CD4-positive, alpha-beta T cell treated with Interleukin-12 subunit alpha and Interleukin-12 subunit beta, for 1 hour (primary cell): Measurements from ENCODE around the gene VSX1.
A peak's percentile ranks its signal among the peaks of the same experiment; 100 is the strongest.

ENCODE experiments used
- DNase-seq: peaks from one replicate; pipeline ENCODE4 v3.0.0-alpha.2; 2020

VSX1 gene

DNA sequence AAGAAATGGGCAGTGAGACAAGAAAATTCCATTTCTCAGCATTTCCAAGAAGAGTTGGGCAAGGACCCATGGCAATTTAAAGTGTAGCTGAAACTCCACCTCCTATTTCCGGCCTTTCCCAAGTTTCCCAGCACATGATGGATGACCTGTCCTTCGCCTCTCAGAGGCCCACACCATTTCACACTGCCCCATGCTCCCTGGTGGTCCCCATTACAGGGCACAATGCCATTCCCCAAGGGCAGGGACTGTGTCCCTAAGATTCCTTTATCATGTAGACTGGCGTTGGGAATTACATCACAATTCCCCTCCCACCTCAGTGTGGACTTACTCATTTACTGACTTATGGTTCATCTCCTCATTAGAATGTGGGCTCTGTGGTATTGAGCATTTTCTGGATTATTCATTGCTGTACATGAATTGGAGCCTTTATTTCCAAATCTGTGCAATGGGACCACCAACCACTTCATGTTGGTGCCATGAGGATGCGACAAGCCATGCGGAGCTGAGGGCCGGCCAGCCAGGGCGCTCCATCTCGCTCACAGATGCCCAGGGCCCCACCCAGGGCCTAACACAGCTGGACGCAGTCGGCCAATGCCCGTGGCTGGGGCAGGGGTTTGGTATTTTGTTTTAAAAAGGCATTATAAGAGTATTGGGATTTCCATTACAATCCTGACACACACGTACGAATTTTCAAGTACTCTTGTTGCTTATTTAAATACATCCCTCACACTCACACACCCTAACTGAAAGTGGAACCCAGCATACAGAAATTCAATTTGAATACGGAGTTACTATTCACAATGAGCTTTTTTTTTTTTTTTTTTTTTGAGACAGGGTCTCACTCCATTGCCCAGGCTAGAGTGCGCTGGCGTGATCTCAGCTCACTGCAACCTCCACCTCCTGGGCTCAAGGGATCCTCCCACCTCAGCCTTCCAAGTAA, 29.4 kb downstream of the VSX1 start:
- DNase-seq = no peak

DNA sequence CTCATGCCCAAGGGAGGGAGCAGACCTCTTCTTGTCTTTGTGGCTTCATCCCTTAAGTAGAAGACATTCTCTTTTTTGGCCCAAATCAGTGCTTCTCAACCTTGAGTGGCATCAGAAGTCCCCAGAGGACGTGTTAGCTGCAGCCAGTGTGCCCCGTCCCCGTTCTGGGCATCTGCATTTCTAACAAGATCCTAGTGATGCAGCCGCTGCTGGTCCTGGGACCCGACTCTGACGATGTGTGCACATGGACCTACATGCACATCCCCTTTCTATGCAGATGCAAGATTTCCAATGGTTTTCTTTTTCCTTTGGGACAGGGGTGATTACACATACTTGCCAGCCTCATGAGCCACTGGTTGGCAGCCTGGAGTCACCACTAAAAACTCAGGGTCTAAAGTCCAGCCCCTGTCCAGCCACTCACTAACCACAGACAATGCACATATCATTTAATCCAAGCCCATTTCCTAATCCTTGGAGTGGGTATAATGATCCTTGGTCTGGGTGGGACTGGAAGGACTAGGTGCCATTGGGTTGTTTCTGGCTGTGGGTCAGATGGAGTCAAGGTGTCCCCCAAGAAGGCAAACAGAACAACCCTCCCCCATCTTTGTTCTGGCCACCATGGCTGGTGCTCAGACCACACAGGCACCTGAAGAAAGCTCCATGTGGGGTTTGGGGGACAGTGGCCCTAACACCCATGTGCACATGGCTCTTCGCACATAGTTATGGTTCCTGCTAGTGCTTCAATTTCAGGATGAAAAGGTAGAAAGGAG, 30.4 kb downstream of the VSX1 start:
- no peak for DNase-seq

DNA sequence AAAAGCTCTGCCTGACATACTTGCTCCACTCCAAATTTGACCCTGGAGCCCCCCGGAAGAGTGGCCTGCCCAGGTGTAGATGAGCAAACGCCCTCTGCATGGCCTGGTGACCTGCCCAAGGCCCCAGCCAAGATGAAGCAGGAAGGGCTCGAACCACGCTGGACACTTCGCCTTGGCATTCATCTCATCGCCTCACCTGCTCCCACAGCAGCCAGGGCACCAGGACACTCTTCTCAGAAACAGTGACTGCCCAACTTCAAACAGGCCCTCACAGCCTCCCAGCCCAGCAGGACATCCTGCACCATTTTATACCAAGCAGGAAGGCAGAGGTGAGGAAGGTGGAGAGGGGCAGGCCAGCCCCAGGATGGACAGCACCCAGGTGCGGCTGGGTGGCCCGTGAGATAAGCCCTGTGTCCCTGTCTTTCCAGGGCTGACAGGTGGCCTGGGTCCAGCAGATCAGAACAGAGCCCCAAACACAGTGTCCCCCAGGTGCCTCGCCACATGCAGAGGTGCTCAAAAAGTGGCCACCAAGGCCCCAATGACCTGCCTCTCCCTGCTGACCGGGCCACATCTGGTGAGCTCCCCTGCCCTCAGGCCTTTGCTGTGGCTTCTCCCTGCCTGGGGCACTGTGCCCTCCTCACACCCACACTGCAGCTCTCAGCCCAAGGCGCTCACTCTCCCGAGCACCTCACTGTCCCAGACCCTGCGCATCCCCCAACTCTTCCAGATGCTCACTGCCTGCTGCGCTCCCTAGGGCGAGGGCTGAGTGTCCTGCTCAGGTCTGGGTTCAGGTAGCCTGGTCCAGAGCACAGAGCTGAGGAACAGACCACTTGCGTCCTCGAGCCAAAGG, 31.2 kb downstream of the VSX1 start:
- no peak for DNase-seq

DNA sequence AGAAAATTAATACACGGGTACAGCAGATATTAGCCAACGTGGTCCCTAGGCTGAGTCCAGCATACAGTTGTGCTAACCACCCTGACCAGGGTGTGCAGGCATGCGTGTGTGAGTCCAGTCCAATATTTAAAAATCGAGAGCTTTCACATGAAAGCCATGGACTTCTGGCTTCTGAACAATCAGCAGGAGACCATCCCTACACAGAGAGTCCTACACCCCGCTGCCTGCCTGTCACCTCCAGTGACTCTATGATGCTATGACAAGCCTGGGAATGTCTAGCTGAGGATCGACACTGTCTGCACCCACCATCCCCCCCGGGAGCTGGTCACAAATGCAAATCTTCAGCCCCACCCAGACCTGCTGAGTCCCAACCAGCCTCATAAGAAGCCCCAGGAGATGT, 31.9 kb downstream of the VSX1 start:
- no peak for DNase-seq

DNA sequence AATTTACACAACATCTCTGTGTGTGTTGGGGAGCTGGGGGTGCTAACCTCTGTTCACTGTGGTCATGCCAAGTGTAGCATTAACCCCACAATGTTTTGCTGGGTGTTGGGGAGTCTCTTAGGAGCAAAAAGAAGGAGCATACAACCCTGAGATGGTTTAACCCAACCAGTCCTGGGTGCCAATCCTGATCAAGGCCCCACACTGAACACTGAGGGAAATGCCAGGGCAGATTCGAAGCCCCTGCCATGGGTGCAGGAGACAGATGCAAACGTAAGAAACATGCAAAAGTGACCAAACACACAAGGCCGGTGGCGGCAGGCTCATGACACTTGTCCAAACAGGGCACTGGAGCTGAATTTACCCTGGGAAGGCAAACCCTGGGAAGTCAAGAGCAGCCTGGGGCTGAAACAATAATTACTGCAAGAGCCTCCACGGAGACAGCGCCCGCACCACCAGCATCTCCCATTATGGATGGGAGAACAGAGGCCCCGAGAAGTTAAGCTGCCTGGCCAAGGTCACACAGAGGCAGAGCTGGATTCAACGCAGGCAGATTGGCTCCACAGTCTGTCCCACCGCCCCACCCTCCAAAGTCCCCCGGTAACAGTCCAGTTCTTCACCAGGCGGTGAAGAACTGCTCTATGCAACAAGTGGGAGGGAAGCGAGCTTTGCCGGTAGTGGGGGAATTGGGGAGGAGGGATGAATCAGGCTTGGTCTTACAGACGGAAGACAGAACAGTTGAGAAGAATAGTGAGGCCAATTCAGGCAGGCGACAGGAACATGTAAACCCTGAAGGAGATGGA, 32.5 kb downstream of the VSX1 start:
- no peak for DNase-seq

DNA sequence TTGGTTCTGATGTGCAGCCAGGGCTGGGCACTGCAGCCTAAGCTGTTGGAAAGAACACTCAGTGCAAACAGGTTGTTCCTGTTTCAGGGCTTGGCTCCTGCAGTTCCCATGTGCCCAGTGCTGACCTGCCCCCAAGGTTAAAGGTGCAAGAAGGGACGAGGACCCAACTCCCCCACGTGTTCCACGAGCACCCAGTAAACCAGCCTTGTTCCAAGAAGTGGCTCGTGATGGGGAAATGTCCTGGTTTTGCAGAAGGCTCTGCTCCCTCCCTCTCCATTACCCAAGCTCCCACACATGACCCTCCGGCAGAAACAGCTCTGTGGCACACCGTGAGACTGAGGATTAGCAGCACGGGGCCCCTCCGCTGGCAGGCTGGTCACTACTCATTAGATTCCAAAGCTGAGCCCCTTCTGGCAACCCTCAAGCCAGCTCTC, 33.4 kb downstream of the VSX1 start:
- no peak for DNase-seq

DNA sequence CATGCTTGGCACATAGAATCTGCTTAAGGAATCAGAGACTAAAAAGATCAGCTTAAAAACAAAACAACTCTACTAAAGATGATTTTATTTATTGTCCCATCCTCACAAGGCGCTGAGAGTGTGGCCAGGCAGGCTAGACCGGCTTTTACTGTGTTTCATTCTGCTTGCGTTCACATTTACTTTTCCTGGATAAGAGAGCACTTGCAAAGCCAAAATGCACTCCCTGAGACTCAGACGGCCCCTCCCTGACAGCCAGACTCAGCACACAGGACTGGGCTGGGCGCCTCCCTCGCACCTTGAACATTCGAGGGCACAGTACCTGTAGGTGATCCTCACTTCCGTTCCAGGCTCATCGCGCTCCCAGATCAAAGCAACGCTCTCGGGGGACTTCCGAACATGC, 34.2 kb downstream of the VSX1 start:
- peak; percentile 30 for DNase-seq

DNA sequence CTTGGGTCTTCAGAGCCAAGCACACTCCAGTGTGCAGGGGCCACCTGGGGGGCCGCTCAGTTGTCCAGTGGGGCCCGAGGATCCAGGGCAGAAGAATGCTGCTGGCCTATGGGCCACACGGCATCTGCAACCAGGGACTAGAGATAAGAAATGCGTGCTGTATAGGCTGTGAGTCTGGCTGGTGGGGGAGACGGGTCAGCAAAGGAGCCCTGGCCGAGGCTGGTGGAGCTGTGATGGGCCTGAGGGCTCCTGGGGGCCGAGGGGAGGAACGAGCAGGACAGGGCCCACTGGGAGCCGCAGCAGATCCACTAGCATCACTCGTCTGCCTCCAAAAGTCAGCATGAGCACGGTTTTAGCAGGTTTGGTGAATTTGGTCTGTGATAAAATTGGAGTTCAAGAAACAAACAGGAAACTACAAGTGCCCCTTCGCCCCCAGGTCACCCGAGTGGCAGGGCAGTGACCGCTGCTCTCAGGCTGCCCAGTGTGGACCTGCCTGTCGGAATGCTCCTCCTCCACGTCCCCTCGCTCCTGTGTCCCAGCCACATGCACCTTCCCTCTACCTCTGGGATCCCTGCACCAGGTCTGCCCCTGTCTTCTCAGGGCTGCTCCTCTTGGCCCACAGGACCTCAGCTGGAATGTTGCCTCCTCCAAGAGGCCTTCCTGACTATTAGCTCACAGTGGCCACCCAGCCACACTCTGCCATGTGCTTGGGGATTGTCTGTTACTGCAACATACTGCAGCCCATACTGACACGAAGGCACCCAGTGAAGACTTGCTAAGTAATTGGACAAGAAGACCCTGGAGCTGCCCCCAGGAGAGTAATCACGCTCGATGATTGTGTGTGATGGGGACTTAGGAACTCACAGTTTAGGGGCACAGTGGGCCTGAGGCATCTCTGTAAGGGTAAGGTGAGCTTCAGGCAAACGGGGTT, 34.9 kb downstream of the VSX1 start:
- DNase-seq = no peak

DNA sequence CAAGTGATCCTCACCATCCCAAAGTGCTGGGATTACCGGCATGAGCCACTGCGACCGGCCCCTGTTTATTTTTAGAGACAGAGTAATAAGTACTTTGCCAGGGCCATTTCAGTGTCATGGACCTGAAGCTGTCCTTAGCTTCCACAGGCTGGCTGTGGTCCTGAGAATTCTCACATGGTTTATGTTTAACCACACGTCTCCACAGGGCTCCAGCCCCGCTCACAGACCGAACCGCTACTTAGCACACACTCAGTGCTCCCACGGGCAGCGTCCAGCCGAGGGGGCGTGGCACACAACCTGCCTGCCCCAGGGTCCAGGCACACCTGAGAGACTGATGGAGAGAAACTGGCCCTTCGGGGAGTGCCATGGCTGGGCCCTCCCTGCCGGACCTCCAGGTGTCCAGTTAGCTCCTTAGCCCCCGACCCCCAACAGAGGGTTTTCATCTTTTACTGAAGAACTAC, 35.7 kb downstream of the VSX1 start:
- no peak for DNase-seq

DNA sequence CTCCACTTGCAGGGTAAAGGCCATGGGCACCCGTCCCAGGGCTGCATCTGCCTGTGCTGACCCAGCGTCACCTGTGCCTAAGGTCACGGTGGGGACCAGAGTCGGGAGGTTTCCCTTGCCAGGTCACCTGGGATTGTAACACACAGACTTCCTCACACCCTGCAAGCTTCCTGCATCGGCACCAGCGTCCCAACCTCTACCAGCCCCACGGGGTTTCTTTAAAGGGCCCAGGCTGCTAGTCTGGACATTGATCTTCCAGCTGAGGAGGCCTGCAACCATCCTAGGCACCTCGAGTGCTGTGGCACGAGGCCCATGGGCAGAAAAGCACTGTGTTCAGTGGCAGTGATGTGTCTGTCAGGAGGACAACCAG, 36.6 kb downstream of the VSX1 start:
- no peak for DNase-seq

DNA sequence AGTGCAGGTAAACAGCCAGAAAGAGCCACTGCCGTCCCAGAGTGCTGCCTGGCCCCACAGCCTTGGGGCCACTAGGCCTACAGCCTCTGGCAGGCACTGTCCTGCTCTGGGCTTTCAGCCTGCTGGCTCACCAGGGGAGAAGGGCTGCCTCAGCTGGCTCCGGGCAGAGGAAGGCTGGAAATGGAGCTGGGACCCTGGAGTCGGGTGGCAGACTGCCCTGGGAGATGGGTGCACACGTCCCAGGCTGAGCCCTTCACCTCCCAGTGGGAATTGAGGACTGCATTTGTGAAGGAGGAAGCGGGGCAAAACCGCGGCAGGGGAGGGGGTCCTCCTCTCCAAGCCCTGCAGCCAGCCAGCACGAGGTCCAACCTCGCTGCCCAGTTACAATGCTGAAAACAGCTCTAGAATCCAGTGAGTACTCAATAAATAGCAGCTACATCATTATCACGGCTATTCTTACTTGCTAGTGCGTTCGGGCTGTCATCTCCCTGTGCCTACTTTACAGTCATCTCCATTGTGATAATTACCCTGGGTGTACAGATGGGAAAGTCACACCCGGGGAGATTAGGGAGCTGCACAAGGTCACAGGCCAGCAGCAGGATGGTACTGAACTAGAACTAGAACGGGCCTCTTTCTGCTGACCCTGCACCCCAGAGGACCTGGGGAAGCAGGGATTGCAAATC, 37.1 kb downstream of the VSX1 start:
- no peak for DNase-seq

DNA sequence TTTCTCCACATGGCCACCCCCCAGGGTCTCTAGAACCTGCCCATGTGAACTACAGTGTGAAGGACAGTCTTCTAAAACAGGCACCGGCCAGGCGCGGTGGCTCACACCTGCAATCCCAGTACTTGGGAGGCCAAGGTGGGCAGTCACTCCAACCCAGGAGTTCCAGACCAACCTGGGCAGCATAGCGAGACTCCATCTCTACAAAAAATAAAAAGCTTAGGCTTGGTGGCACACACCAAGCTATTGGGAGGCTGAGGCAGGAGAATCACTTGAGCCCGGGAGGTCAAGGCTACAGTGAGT, 37.7 kb downstream of the VSX1 start:
- no peak for DNase-seq

DNA sequence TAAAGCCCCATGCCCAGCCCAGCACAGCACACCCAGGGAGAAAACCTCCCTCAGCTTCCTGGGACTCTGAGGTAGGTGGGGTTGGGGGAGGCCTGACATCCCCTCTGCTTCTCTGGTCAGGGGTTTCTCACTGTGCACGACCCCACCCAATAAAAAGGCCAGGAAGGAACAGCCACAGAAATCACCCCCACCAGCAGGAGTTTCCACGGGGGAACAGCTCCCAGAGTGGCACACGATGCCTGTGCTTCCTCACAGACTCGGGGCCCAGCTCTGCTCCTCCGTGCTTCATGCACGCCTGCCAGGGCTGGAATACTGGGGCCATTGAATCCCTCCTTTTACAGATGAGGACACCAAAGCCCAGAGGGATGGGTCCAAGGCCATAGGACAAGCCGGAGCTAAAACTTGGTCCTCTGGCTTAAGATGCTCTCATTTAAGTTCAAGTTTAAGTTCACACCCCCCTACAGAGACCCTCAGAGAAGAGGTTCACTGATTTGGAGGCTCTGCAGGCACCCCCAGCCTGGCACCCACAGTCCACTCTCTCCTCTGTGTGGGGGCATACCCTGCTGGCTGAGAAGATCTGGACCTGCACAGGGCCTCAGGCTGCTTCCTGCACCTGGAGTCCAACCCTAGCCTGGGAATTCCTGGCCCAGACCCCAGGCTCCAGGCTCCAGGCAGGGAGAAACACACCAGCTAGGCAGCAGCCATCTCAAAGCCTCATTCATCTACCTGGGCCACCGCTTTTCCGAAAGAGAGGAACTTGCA, 38.3 kb downstream of the VSX1 start:
- DNase-seq = no peak

DNA sequence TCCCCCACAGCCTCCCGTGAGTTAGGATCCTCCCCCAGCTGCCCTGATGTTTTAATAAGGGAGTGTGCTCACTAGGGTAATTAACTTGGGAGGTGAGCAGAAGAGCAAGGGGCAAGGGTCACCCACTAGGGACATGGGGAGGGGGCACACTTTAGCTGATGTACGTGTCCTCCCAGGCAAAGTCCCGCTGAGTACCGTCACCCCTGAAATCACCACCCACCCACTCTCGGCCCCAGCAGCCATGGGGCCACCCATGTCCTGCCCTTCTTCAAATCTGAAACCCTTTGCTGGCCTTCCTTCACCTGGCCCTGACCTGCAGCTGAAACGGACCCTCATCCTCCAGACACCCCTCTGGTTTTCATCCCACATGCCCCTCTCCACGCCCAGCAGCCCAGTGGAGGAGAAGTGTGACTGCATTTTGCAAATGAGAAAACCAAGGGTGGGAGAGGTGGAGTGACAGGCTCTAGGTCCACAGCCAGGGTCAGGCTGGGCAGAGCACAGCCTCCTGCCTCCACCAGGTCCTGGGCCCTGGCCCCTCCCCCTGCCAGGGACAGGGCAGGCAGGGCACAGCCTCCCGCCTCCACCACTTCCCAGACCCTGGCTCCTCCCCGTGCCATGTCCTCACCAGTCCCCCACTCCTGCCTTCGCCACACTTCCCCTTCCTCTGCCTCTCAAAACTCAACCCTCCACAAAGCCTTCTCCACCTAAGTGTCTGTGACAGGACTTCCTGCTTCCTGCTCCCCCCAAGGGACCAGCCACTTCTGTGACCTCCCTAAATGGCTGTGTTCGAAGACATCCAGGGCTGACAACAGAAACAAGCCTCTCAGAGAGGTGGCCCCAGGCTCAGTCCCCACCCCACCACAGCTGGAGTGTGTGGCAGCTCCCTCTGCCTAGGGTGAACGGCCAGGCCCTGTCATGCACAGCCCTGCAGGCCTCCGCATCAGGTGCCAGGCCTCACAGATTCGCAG, 39.1 kb downstream of the VSX1 start:
- DNase-seq = peak; percentile 55

DNA sequence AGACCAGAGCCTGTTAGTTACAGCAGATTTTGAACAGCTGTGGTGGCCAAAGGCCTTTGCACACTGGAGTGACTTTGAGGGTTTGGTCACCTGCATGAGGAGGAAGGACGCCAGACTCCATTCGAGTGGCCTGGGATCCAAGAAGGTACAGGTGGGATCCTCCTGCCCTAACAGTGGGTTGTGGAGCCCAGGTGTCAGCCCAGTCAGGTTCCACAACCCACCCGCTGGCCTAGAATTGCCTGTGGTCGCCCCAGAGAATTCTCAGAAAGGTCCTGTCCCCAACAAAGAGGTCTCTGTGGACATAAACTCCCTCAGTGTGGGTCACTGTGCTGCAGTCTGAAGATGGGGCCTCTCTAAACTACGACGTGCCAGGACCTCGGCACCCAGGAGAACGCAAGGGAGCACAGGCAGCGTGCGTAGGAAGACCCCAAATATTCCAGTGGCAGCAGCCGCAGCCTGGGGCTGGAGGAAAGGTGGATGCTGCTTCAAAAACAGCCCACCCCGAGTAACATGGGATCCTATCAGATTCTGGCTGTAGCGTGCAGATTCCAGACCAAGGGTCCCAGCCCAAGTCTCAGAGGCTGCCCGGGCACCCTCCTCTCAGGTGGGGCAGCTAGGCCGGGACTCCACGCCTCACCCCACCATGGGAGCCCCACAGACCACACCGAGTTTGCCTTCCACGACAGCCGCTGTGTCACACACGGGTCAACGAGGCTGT, 40.0 kb downstream of the VSX1 start:
- no peak for DNase-seq

DNA sequence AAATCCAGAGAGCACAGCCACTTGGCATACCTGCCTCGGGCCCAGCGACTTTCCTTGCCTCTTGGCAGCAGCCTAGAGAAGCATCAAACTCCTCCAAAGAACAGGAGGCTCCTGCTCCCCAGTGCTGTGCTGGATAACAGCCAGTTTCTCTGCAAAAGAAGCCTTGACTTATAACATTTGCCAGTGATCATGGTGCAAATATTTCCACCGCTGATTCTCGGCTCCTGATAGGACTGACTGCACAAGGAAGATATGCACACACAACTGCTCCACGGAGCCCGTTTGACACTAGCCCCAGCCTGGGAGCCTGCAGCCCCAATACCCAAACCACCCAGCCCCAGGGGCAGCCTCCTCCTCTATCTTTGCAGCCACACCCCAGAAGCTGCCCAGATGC, 41.5 kb downstream of the VSX1 start:
- DNase-seq = no peak

DNA sequence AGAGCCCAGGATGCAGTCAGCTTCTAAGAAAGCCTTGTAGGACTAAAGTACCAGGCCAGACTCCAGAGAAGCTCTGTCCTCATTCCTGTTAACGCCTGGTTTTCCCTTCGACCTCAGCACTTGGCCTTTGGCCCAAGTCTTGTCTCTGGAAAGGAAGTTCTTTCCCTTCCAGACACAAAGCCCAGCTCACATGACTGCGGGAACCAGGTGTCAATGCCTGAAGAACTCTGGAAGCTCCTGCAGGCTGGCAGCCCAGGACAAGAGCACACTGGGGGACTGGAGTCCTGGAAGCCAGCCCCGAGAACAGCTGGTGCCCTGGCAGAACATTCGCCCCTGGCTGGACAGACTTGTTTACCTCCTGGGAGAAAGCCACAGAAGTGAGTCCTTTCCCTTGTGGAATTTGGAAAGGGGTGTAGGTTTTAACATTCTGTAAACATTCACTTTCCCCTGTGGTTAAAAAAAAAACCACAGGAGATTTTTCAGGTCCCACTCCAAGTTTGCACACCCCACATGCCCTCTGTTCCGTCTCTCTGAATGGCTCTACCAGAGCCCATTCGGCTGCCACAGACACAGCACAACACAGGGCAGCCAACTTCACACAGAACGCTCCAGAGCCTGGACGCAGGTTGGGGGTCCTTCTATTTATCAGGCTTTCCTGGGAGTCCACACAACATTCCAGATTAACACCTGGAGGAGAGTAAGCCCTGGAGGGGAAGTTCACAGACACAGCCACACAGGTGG, 42.1 kb downstream of the VSX1 start:
- DNase-seq = no peak
